Germinal center (tissue), 1 donor: ENCODE measurements around the gene SPTBN2.

Experiments used
- DNase-seq: peaks from one replicate; pipeline ENCODE4 v3.0.0; 2012; ENCODE audit warnings: mixed read lengths, low spot score

The SPTBN2 gene

DNA sequence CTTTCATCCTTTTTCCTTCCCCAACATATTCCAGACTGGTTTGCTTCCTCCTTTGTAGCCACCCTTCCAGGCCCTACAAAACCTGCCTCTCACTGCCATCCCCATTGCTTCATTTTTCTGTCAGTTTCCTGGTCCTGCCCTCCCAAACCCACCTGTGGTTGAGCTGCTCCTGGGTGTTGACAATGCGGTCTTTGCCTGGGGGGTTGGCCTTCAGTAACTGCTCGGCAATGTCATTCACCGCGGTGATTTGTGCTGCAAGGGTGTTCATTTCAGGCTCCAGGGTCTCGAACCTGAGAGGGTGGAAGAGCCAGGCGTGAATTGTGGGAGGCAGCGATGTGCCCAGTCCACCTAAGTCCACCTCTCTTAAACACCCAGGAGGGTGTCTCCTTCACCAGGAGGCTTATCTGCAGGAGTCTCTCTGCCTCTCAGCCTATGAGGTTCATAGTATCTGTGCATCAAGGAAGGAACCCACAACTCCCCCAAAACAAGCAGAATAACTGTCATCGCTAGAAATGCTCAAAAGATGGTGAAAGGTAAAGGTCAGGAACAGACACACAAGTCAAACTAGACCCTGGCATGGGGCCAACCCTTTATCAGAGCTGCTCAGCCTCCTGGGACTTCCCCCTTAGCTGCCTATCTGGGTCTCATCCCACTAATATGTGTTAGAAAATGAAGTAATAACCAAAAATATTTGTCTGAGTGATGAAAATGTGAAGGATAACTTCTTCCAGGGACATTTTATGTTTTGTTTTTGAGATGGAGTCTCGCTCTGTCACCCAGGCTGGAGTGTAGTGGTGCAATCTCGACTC is 27.4 kb downstream of the SPTBN2 start:
- DNase-seq, result no peak

DNA sequence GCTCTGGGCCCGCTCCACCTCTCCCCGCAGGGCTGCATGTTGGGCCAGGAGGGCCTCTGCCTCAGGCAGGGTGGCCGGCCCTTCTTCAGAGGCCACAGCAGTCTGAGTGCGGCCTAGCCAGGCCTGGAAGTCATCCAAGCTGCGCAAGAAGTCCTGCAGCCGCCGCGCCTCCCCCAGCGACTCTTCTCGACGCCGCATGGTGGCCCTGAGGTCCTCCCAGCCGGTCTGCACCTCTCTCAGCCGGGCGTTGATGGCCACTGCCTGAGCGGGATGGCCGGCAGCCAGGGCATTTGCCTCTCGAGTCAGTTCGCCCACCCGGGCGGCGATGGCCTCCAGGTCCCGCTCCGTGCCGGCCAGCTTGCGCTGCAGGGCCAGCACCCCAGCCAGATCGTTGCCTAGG is 28.3 kb downstream of the SPTBN2 start:
- DNase-seq, result no peak

GRCh38 chr11:66700337-66700736 is 28.7 kb downstream of the SPTBN2 start:
- DNase-seq, result no peak

GRCh38 chr11:66698491-66698890 is 30.5 kb downstream of the SPTBN2 start:
- no peak for DNase-seq

DNA sequence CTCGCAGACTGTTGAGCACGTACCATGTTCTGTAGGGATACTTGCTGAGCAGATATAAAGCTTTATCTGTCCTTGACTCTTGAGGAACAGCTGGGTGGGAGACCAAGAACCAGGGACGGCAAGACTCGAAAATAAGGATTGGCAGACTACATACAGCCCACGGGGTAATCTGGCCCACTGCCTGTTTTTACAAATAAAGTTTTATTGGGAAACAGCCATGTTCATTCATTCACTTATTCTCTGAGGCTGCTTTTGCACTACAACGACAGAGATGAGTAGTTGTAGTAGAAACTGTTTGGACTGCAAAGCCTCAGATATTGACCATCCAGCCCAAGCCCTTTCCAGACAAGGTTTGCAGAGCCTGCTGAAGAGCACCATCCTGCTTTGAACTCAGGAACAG is 31.0 kb downstream of the SPTBN2 start:
- DNase-seq, result no peak

DNA sequence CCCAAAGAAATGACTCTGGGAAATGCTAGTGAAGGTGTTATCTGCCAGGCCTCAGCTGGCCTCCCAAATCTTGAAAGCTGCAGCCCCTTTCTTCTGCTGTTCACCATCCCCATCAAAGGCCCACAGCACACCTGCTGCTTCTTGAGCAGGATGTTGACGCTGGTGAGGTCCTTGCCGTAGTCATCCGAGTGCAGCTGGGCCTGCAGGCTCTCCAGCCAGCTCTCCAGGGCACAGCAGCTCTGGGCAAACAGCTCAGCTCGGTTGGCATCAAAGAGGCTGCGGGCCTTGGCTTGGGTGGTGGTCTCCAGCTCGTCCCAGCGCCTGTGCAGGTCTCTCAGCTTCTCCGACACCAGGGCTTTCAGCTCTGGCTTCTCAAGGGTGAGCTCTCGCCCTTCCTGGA is 32.9 kb downstream of the SPTBN2 start:
- DNase-seq, result no peak

GRCh38 chr11:66694732-66695207 is 34.2 kb downstream of the SPTBN2 start:
- peak; percentile 78 for DNase-seq

- no peak for DNase-seq
Observed at GRCh38 chr11:66694056-66694410, 35.0 kb downstream of the SPTBN2 start.

DNA sequence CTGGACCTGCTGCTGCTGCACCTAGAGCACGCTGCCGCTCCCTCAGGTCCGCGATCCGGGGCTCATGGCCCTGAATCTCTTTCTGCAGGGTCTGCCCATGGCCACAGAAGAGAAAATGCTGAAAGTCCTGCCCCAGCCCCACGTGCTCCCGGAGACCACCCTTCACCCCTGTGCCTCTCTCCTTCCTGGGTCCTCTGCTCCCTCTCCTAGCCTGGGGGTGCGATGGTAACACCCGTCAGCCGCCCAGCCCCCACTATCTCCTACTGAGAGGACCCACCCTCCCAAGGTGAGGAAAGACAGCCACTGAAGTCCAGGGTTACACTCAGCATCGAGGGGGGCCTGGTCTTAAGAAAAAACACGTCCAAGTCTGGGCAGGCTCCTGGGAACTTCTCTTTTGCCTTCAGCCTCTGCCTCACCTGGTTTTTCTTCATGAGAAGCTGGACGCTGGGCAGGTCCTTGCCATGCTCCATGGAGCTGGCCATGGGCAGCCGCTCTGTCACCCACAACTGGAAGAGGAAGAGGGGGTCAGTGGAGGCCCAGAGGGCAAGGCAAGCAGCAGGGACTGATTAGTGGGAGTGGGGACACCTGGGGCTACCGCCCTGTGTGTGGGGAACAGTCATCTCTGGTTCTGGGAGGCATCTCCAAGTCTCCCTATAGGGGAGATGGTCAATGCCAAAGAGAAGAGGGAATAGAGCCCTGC is 35.5 kb downstream of the SPTBN2 start:
- DNase-seq, result no peak

- no peak for DNase-seq
Observed at GRCh38 chr11:66692871-66693331, 36.1 kb downstream of the SPTBN2 start.

- no peak for DNase-seq
Observed at GRCh38 chr11:66692446-66692845, 36.6 kb downstream of the SPTBN2 start.

DNA sequence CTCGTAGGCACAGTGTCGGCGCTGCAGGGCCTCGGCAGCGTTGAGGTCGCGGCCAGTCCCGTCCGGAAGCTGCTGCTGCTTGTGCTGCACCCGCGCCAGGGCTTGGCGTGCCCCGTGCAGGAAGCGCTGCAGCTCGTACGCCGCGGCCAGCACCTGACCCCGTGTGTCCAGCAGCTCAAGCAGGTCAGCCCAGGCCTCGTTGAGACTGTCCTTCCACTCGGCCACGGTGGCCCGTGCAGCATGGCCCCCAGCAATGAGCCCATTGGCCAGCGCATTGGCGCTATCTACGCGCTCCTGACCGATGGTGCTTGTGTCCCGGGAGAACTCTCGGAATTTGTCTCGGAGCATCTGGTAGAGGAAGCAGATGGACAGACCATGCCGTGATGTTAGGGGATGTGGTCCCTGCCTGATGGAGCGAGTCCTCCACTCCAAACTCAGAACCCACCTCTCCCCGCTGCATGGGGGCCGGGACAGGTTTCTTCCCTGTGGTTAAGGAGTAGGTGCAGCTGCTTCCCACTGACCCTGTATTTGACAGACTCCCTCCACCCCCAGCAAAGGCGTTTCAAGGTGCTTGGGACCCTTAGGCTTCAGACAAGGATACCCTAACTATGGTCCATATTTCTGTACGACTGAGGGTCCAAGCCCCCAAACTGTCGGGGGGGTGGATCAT is 37.6 kb downstream of the SPTBN2 start:
- DNase-seq, result no peak

DNA sequence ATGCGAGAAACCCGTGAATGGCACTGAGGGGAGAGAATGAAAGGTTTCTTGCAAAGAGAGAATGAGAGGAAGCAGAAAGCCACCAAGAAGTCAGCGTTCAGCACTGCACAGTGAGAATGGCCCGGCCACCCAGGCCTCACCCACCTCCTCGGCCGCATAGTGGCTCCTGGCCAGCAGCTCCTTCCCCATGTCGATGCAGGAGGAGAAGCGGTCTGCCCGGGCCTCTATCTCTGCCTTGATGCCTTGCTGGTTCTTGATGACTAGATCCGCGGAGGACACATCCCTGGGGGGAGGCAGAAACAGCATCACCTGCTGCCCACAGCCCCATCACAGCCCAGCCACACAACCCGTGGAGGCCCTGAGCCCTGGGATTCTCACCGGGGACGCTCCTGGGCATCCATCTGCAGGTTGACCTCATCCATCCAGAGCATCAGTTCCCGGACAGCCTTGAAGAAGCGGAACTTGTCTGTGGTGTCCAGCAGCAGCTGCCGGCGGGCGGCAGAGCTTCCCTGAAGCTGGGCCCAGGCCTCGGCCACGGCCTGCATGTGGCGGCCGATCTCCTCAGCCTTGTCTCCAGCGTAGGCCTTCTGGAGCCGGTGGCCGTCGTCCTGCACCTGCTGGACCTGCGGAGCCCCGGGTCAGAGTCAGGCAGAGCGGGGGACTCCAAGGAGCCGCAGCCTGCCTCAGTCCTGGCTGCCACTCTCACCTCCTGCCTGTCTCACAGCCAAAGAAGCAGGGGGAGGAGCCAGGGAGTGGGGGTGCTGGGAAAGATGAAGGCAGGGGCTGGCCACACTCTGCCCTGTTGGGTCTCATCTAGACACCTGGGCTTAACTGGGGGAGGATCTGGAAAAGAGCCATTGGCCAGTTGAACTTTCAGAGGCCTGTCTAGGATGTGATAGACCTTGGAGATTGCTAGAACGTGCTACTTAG is 39.1 kb downstream of the SPTBN2 start:
- DNase-seq, result no peak

DNA sequence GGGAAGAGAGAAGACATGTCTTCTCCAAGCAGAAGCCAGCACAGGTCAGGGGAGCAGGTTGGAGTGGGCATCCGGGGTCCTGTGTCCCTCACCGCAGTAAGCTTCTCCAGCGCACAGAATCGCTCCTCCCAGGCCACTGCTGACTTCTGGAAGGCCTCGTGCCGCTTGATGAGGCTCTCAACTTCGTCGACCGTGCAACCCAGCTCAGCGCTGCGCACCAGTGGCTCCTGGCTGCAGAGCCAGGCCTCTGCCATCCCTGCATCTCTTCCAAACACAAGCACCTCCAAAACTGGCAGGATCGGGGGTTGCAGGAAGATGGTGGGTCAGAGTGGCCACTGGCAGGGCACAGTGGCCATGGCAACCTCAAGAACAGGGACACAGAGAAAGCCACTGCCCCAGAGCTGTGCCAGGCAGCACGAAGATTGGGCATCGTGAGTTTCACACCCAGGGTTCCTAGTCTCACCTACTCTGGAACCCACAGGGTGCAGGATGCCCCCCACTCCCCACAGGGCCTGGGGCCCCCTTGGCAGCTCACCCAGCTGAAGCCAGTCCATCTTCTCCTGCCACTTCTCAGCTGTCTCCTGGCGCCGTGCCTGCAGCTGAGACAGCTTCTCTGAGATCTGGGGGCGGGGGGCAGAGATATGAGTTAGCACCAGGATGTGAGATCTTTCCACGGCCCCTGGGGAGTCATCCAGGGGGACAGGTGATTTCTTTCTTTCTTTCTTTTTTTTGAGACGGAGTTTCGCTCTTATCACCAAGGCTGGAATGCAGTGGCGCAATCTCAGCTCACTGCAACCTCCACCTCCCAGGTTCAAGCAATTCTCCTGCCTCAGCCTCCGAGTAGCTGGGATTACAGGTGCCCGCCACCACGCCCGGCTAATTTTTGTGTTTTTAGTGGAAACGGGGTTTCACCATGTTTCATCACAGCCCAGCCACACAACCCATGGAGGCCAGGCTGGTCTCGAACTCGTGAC is 40.2 kb downstream of the SPTBN2 start:
- DNase-seq, result no peak

GRCh38 chr11:66687831-66688281 is 41.2 kb downstream of the SPTBN2 start:
- DNase-seq, result no peak

GRCh38 chr11:66686801-66687750 is 41.9 kb downstream of the SPTBN2 start:
- DNase-seq, result no peak

- DNase-seq, result no peak
Observed at GRCh38 chr11:66686100-66686785, 42.8 kb downstream of the SPTBN2 start.

- DNase-seq, result no peak
Observed at GRCh38 chr11:66685276-66686099, 43.5 kb downstream of the SPTBN2 start.
